Hepatocyte (in vitro differentiated cells): Measurements from ENCODE around the gene KRTAP5-6. TPM values are rescaled to one million over a fixed set of nuclear protein-coding genes. Genes with fewer than 3 reads are reported as not detected.

ENCODE experiments used
- DNase-seq: peaks from one replicate; pipeline ENCODE4 v3.0.0-alpha.2; 2016; ENCODE audit warnings: low spot score
- H2AFZ ChIP-seq: fragments of 200-600 bp; sonication (generic); 2 replicates; pipeline ENCODE4 v1.6.0; 2016; ENCODE audit warnings: antibody characterized with exemption, mild to moderate bottlenecking
- H3K27ac ChIP-seq: fragments of 200-600 bp; sonication (generic); 2 replicates; pipeline ENCODE4 v1.5.1; 2016; ENCODE audit warnings: mild to moderate bottlenecking
- H3K27me3 ChIP-seq: fragments of 200-600 bp; sonication (generic); 2 replicates; pipeline ENCODE4 v1.6.1; 2016
- H3K36me3 ChIP-seq: fragments of 200-600 bp; sonication (generic); replicated peaks from 2 replicates; pipeline ENCODE4 v1.5.1; 2016; ENCODE audit warnings: low read depth; ENCODE audit not compliant: insufficient read depth
- H3K4me1 ChIP-seq: fragments of 200-600 bp; sonication (generic); 2 replicates; pipeline ENCODE4 v1.5.1; 2016; ENCODE audit warnings: mild to moderate bottlenecking, moderate library complexity; ENCODE audit not compliant: insufficient read depth
- H3K4me2 ChIP-seq: fragments of 200-600 bp; sonication (generic); 2 replicates; pipeline ENCODE4 v1.6.0; 2016
- H3K4me3 ChIP-seq: fragments of 200-600 bp; sonication (generic); 2 replicates; pipeline ENCODE4 v1.5.1; 2016; ENCODE audit warnings: mild to moderate bottlenecking
- H3K79me2 ChIP-seq: fragments of 200-600 bp; sonication (generic); 2 replicates; pipeline ENCODE4 v1.6.0; 2017; ENCODE audit warnings: mild to moderate bottlenecking
- H3K9me2 ChIP-seq: fragments of 200-600 bp; sonication (generic); replicated peaks from 2 replicates; pipeline ENCODE4 v1.6.0; 2017; ENCODE audit warnings: mild to moderate bottlenecking; ENCODE audit not compliant: insufficient read depth
- H3K9me3 ChIP-seq: fragments of 200-600 bp; sonication (generic); 2 replicates; pipeline ENCODE4 v1.5.1; 2016; ENCODE audit warnings: low read depth, mild to moderate bottlenecking
- H4K20me1 ChIP-seq: fragments of 200-600 bp; sonication (generic); 2 replicates; pipeline ENCODE4 v1.6.0; 2016; ENCODE audit warnings: mild to moderate bottlenecking; ENCODE audit not compliant: insufficient read depth, poor library complexity, severe bottlenecking
- CTCF ChIP-seq: fragments of 200-600 bp; sonication (generic); IDR thresholded peaks from 2 replicates; pipeline ENCODE4 v1.5.1; 2016; ENCODE audit warnings: antibody characterized with exemption, mild to moderate bottlenecking; ENCODE audit not compliant: poor library complexity
- EZH2 ChIP-seq: fragments of 200-600 bp; sonication (generic); IDR thresholded peaks from 2 replicates; pipeline ENCODE4 v1.6.1; 2016; ENCODE audit warnings: antibody characterized with exemption, mild to moderate bottlenecking, borderline replicate concordance
- EZH2phosphoT487 ChIP-seq: fragments of 200-600 bp; sonication (generic); IDR thresholded peaks from one replicate; pipeline ENCODE4 v1.6.1; 2018; ENCODE audit warnings: antibody characterized with exemption, mild to moderate bottlenecking, low read depth, moderate library complexity; ENCODE audit not compliant: unreplicated experiment, severe bottlenecking
- WGBS: methylation state at CpG from one replicate; pipeline ENCODE4 v1.1.6; 2016; ENCODE audit warnings: low lambda C conversion rate; ENCODE audit errors: missing lambda C conversion rate; 5-methylcytosine and 5-hydroxymethylcytosine counted together
- polyA plus RNA-seq: library from polyadenylated mRNA; unstranded; fragments of >200 nt; fragmentation: Nextera tagmentation; extraction: Ambion mirVana; gene quantifications from 2 replicates; pipeline ENCODE4 v1.2.1, GENCODE V29; 2016
- total RNA-seq: library from RNA; depleted of rRNA; stranded (reverse); fragments of >200 nt; gene quantifications from 2 replicates; pipeline ENCODE4 v1.2.3, GENCODE V29; 2014

Gene KRTAP5-6
- total and polyA plus RNA-seq, 2 experiments from 2014 or later = not detected

DNA sequence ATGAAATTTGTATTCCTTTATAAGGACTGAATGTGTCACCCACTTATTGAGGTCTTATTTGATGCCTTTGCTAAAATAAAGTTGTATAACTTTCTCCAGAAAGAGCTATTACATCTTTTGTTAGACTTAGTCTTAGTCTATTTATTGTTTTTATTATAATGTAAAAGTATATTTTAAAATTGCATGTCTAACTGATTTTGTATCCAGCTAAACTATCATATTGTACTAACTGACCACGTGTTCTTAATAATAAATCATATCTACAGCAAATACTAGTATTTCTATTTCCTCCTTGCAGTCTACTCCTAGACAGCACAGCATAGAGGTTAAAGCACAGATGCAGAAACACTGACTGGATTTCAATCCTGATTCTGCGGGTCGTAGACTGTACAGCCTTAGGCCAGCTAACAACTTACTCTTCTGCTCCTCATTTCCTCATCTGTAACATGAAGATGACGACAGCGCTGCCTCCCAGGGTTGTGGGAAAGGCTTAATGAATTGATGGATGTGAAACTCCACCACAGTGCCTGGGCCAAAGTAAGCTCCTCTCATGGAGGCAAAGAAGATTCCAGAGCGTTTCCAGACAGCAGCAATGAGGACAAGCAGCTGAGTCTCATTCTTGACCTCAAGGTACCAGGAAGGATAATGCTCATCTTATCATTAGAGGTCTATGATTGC is 40.2 kb downstream of the KRTAP5-6 start:
- no peak overlapping the region for H2AFZ ChIP-seq
- peaks cover 6% of the 10 kb centered on the region for H3K27me3 ChIP-seq
- DNase-seq = no peak
- H3K9me3 ChIP-seq = no peaks in the 10 kb centered on the region
- H3K4me3 ChIP-seq = no peak overlapping the region
- no peaks in the 10 kb centered on the region for H3K4me1 ChIP-seq
- H3K36me3 ChIP-seq = no peaks in the 10 kb centered on the region
- H3K27ac ChIP-seq = no peak overlapping the region
- H3K9me2 ChIP-seq = no peaks in the 10 kb centered on the region
- no peaks in the 10 kb centered on the region for H3K79me2 ChIP-seq
- no peak overlapping the region for H3K4me2 ChIP-seq
- WGBS = 82% methylated on average over 6 of the region's 6 CpGs
- no peaks in the 10 kb centered on the region for H4K20me1 ChIP-seq
- TF ChIP-seq CTCF (no peak), EZH2phosphoT487 (no peak), EZH2 (no peak)

DNA sequence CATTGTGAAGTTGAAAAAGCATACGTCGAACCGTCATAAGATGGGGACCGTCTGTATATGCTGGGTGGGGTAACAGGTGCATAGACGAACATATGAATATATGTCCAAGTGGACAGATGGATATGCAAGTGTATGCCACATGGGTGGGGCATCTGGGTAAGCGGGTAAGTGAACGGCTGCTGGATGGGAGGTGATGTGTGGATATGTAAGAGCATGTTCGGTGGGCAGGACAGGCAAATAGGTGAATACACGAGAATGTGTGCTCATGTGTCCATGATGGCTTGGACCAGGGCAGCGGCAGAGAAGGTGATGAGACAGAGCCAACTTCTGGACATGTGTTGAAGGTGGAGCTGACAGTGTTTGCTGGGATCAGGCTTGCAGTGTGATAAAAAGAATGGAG is 41.4 kb downstream of the KRTAP5-6 start:
- Histone ChIP-seq H3K79me2 (no peaks in the 10 kb centered on the region), H3K27ac (no peak overlapping the region), H3K4me1 (no peaks in the 10 kb centered on the region), H4K20me1 (no peaks in the 10 kb centered on the region), H3K9me2 (no peaks in the 10 kb centered on the region), H3K9me3 (no peaks in the 10 kb centered on the region), H3K27me3 (peaks cover 6% of the 10 kb centered on the region), H3K36me3 (no peaks in the 10 kb centered on the region), H3K4me3 (no peak overlapping the region), H2AFZ (no peak overlapping the region), H3K4me2 (no peak overlapping the region)
- 88% methylated on average over 10 of the region's 10 CpGs for WGBS
- no peak for DNase-seq
- TF ChIP-seq CTCF (no peak), EZH2 (no peak), EZH2phosphoT487 (no peak)

DNA sequence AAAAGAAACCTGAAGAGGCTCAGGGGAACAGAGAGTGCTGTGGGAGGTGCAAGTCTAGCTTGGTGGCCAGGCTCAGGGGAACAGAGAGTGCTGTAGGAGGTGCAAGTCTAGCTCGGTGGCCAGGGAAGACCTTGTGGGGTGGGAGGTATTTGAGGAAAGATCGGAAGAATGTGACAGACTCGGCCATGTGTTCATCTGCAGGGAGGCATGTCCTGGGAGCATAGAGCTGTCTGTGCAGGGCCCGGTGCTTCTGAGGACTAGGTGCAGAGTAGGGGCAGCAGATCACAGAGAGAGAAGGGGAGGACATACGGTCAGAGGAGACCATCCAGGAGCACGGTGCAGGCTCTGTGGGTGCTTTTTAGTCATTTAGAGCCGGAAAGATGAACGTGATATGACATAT is 42.6 kb downstream of the KRTAP5-6 start:
- TF ChIP-seq EZH2 = no peak
- TF ChIP-seq CTCF = no peak
- TF ChIP-seq EZH2phosphoT487 = no peak
- no peaks in the 10 kb centered on the region for H4K20me1 ChIP-seq
- no peaks in the 10 kb centered on the region for H3K4me1 ChIP-seq
- 82% methylated on average over 8 of the region's 8 CpGs for WGBS
- H3K9me2 ChIP-seq = no peaks in the 10 kb centered on the region
- no peaks in the 10 kb centered on the region for H3K79me2 ChIP-seq
- H3K4me3 ChIP-seq = no peak overlapping the region
- H3K36me3 ChIP-seq = no peaks in the 10 kb centered on the region
- no peak overlapping the region for H3K4me2 ChIP-seq
- peaks cover 6% of the 10 kb centered on the region for H3K27me3 ChIP-seq
- no peak for DNase-seq
- H2AFZ ChIP-seq = no peak overlapping the region
- no peaks in the 10 kb centered on the region for H3K9me3 ChIP-seq
- H3K27ac ChIP-seq = no peak overlapping the region
